GM23248 (cell line): ENCODE measurements around the gene PLAAT1. TPM values are rescaled to one million over a fixed set of nuclear protein-coding genes. Genes with fewer than 3 reads are reported as not detected.

Experiments
- DNase-seq: peaks from one replicate; pipeline ENCODE4 v3.0.0-alpha.2; 2015
- H2AFZ ChIP-seq: fragments of 200-600 bp; sonication (generic); 2 replicates; pipeline ENCODE4 v1.6.1; 2016; ENCODE audit warnings: antibody characterized with exemption
- H3F3A ChIP-seq: fragments of 200-600 bp; sonication (generic); 2 replicates; pipeline ENCODE4 v1.6.1; 2016; ENCODE audit warnings: mild to moderate bottlenecking, antibody characterized with exemption, mixed run types; ENCODE audit not compliant: insufficient read depth
- H3K27ac ChIP-seq: fragments of 200-600 bp; sonication (generic); 2 replicates; pipeline ENCODE4 v1.5.1; 2016; ENCODE audit warnings: mild to moderate bottlenecking
- H3K27me3 ChIP-seq: fragments of 200-600 bp; sonication (generic); replicated peaks from 2 replicates; pipeline ENCODE4 v1.6.1; 2016; ENCODE audit warnings: mild to moderate bottlenecking; ENCODE audit not compliant: insufficient read depth
- H3K36me3 ChIP-seq: fragments of 200-600 bp; sonication (generic); 2 replicates; pipeline ENCODE4 v1.6.1; 2016; ENCODE audit warnings: low read depth, mild to moderate bottlenecking
- H3K4me1 ChIP-seq: fragments of 200-600 bp; sonication (generic); 2 replicates; pipeline ENCODE4 v1.6.1; 2016; ENCODE audit warnings: mild to moderate bottlenecking; ENCODE audit not compliant: insufficient read depth
- H3K4me2 ChIP-seq: fragments of 200-600 bp; sonication (generic); one replicate; pipeline ENCODE4 v1.6.1; 2016; ENCODE audit warnings: mild to moderate bottlenecking; ENCODE audit not compliant: unreplicated experiment
- H3K4me3 ChIP-seq: fragments of 200-600 bp; sonication (generic); 2 replicates; pipeline ENCODE4 v1.5.1; 2016; ENCODE audit warnings: mild to moderate bottlenecking
- H3K79me2 ChIP-seq: fragments of 200-600 bp; sonication (generic); 2 replicates; pipeline ENCODE4 v1.6.1; 2016; ENCODE audit warnings: mild to moderate bottlenecking; ENCODE audit not compliant: insufficient read depth
- H3K9ac ChIP-seq: fragments of 200-600 bp; sonication (generic); 2 replicates; pipeline ENCODE4 v1.6.1; 2016; ENCODE audit warnings: mild to moderate bottlenecking
- H3K9me2 ChIP-seq: fragments of 200-600 bp; sonication (generic); 2 replicates; pipeline ENCODE4 v1.6.1; 2016; ENCODE audit warnings: mixed run types, mild to moderate bottlenecking, moderate library complexity; ENCODE audit not compliant: insufficient read depth
- H3K9me3 ChIP-seq: fragments of 200-600 bp; sonication (generic); one replicate; pipeline ENCODE4 v1.6.1; 2017; ENCODE audit warnings: low read depth
- H4K20me1 ChIP-seq: fragments of 200-600 bp; sonication (generic); 2 replicates; pipeline ENCODE4 v1.6.0; 2016; ENCODE audit not compliant: insufficient read depth
- EZH2 ChIP-seq: fragments of 200-600 bp; sonication (generic); IDR thresholded peaks from 2 replicates; pipeline ENCODE4 v1.6.1; 2018; ENCODE audit warnings: antibody characterized with exemption, mild to moderate bottlenecking; ENCODE audit not compliant: insufficient read depth, poor library complexity, severe bottlenecking
- EZH2phosphoT487 ChIP-seq: fragments of 200-600 bp; sonication (generic); IDR thresholded peaks from 2 replicates; pipeline ENCODE4 v1.6.1; 2018; ENCODE audit warnings: antibody characterized with exemption, moderate library complexity, mild to moderate bottlenecking, low read depth; ENCODE audit not compliant: insufficient read depth
- WGBS, 2 experiments: methylation state at CpG; one replicate each; pipeline ENCODE4 v1.1.6; 2015 to 2017; ENCODE audit warnings: low lambda C conversion rate in 2 of 2, low coverage in 1 of 2; ENCODE audit errors: missing lambda C conversion rate in 2 of 2; 5-methylcytosine and 5-hydroxymethylcytosine counted together
- in situ Hi-C: fragments of 300-500 bp; cut with MboI; formaldehyde crosslinking; loops from 2 replicates; pipeline ENCODE4 v1.15.0; 2020
- polyA plus RNA-seq: library from polyadenylated mRNA; unstranded; fragments of >200 nt; fragmentation: Nextera tagmentation; extraction: Ambion mirVana; gene quantifications from 2 replicates; pipeline ENCODE4 v1.2.1, GENCODE V29; 2016
- total RNA-seq: library from RNA; depleted of rRNA; stranded (reverse); fragments of >200 nt; shearing (Covaris generic); gene quantifications from 2 replicates; pipeline ENCODE4 v1.2.3, GENCODE V29; 2014

The PLAAT1 gene
- total and polyA plus RNA-seq, 2 experiments from 2014 or later: not detected

DNA sequence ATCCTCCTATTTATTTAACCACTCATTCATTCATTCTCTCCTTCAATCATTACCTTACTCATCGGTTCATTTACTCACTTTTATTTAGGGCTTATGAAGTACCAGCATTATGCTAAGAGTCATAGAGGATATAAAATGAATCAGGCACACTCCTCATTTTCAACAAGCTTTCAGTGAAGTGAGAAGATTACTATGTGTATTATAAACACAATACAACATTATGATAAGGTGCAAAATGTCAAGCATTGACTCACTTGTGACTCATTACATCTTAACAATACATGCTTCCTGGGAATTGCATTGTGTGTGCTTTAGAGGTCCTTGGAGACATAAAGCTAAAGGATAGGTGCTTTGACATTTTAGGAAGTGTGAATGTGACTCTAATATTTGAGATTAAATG, 60.4 kb downstream of the PLAAT1 start:
- no peaks in the 10 kb centered on the region for H3K36me3 ChIP-seq
- H3F3A ChIP-seq: no peaks in the 10 kb centered on the region
- no peak overlapping the region for H3K27ac ChIP-seq
- no peak overlapping the region for H3K4me3 ChIP-seq
- no peaks in the 10 kb centered on the region for H3K4me1 ChIP-seq
- no peak overlapping the region for H3K9ac ChIP-seq
- no peaks in the 10 kb centered on the region for H3K79me2 ChIP-seq
- WGBS, 2 experiments: 29 to 44% methylated on average over 1 of the region's 1 CpG
- H3K9me3 ChIP-seq: no peaks in the 10 kb centered on the region
- no peaks in the 10 kb centered on the region for H3K9me2 ChIP-seq
- TF ChIP-seq EZH2phosphoT487 (no peak), EZH2 (no peak)
- no peak overlapping the region for H3K4me2 ChIP-seq
- in situ Hi-C loops: no loop called here
- peak; percentile 30 for DNase-seq
- no peaks in the 10 kb centered on the region for H4K20me1 ChIP-seq
- H3K27me3 ChIP-seq: no peaks in the 10 kb centered on the region
- no peak overlapping the region for H2AFZ ChIP-seq

DNA sequence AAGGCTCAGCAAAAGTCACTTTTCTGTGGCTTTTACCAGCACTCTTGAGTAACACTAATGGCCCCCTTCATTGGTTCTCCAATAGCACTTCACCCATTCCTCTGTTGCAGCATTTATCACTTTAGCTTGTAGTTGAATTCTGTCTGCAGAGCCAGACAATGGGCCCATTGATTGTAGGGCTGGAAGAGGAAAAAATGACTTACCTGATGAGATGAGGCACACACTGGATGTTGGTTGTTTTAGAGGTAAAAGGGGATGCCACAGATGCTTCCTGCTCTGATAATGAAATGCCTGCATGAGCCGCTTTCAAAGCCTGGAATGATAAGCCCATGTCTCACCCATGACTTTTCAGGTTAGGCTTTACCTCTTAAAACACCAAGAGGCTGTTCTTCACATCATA, 64.3 kb downstream of the PLAAT1 start:
- no peaks in the 10 kb centered on the region for H3F3A ChIP-seq
- H3K9me3 ChIP-seq: no peaks in the 10 kb centered on the region
- 30 to 33% methylated on average over 1 of the region's 1 CpG for WGBS, 2 experiments
- TF ChIP-seq EZH2phosphoT487: no peak
- no peak for TF ChIP-seq EZH2
- in situ Hi-C loops: no loop called here
- H3K79me2 ChIP-seq: no peaks in the 10 kb centered on the region
- H2AFZ ChIP-seq: no peak overlapping the region
- no peaks in the 10 kb centered on the region for H4K20me1 ChIP-seq
- no peaks in the 10 kb centered on the region for H3K4me1 ChIP-seq
- H3K27ac ChIP-seq: no peak overlapping the region
- DNase-seq: no peak
- H3K9ac ChIP-seq: no peak overlapping the region
- H3K9me2 ChIP-seq: no peaks in the 10 kb centered on the region
- H3K27me3 ChIP-seq: 0 out of 2 replicates have a peak, but pooled peaks cover 4% of the 10 kb centered on the region
- no peak overlapping the region for H3K4me3 ChIP-seq
- H3K4me2 ChIP-seq: no peak overlapping the region
- H3K36me3 ChIP-seq: no peaks in the 10 kb centered on the region

DNA sequence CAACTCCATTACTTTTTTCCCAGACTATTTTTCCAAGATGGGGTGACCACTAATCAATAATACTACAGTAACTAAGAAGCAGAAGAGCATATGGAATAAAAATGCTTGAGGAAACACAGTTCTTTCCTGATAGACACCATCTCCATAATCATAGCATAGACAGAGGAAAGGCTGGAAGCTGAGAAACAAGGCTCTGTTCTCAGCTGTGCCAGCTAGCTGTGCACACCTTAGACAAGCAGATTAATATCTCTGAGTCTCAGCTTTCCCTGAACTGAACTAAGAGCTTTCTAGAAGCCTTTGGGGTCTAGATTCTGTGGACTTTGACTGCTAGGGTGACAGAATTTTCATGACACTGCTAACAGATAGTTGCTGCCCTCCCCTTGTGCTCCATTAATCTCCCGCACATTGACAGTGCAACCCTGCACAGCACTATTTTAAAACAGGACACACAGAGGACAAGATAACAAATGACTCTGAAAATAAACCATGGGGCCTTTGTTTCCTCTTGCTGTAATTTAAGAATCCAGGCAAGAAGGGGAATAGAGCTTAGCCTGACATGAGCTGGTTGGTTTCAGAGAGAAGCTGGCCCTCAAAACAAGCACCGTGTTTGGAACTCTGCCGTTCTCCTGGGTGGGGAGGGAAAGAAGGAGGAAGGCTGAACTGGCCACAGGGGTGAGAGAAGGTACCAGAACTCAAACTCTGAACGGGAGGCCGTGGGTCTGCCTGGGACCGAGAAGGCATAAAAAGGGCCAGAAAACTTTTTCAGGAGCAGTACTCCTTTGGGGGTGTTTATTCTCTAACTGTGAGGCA, 70.1 kb downstream of the PLAAT1 start:
- H3K27me3 ChIP-seq: peaks cover 4% of the 10 kb centered on the region
- no peak overlapping the region for H3K4me3 ChIP-seq
- no peak overlapping the region for H2AFZ ChIP-seq
- H3K79me2 ChIP-seq: no peaks in the 10 kb centered on the region
- H3F3A ChIP-seq: no peaks in the 10 kb centered on the region
- H3K9ac ChIP-seq: no peak overlapping the region
- no peaks in the 10 kb centered on the region for H3K36me3 ChIP-seq
- no peaks in the 10 kb centered on the region for H3K4me1 ChIP-seq
- no peak overlapping the region for H3K4me2 ChIP-seq
- in situ Hi-C loops: no loop called here
- TF ChIP-seq EZH2: no peak
- TF ChIP-seq EZH2phosphoT487: no peak
- 9 to 16% methylated on average over 6 of the region's 6 CpGs for WGBS, 2 experiments
- H3K27ac ChIP-seq: no peak overlapping the region
- H3K9me3 ChIP-seq: no peaks in the 10 kb centered on the region
- H3K9me2 ChIP-seq: no peaks in the 10 kb centered on the region
- no peak for DNase-seq
- H4K20me1 ChIP-seq: no peaks in the 10 kb centered on the region

DNA sequence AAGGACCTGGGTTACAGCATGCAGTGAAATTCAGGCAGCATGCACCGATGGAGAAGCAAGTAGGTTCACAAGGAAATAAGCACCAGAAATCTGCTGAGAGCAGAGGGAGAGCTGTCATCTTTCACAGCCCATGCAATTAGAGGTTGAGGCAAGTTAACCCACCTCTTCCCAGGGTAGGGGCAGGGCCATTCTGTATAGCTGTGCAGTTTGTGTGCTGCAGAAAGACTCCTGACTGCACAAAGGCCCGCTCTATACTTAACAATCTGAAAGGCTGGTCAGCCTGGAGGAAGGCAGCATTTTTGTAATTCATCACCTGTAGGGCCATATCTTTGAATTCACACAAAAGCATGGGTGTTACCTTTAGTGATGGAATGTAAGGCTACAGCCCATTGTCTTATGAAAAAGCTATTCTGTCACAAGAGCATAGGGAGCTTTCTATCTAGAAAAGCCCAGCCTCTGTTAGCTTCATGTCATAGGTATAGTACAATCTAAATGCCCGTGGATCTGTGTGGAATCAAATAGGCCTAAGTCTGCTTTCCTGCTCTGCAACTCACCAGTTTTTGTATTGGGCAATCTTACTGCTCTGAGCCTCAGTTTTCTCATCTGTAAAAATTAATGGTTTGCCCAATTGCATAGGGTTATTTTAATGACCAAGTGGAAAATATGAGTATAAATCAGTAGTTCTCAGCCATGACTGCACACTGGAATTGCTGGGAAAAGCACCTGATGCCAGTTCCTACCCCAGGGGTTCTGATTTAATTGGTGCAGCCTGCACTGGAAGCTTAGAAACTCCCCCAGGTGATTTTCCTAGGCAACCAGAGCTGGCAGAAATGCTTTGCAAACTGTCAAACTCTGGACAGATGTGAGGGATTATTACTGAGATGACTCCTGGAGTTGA, 72.3 kb downstream of the PLAAT1 start:
- no peak for TF ChIP-seq EZH2phosphoT487
- TF ChIP-seq EZH2: no peak
- Histone ChIP-seq H3K4me2 (no peak overlapping the region), H2AFZ (no peak overlapping the region), H3K27ac (no peak overlapping the region), H3K36me3 (no peaks in the 10 kb centered on the region), H3K27me3 (no peaks in the 10 kb centered on the region; the same call in none of the 2 replicates), H3K79me2 (no peaks in the 10 kb centered on the region), H4K20me1 (no peaks in the 10 kb centered on the region), H3K4me3 (no peak overlapping the region), H3K9me3 (no peaks in the 10 kb centered on the region), H3K9ac (no peak overlapping the region), H3F3A (no peaks in the 10 kb centered on the region), H3K9me2 (no peaks in the 10 kb centered on the region), H3K4me1 (no peaks in the 10 kb centered on the region)
- no peak for DNase-seq
- in situ Hi-C loops: no loop called here
- 14 to 21% methylated on average over 3 of the region's 3 CpGs for WGBS, 2 experiments
